ENCODE data around the gene USP17L27. TPM values are rescaled to one million over a fixed set of nuclear protein-coding genes. Genes with fewer than 3 reads are reported as not detected.
"Not testable (repeated sequence)": the region's sequence is repeated elsewhere in the genome, so short reads cannot be mapped to it uniquely, and the experiment has no call there.

The USP17L27 gene, protein sequence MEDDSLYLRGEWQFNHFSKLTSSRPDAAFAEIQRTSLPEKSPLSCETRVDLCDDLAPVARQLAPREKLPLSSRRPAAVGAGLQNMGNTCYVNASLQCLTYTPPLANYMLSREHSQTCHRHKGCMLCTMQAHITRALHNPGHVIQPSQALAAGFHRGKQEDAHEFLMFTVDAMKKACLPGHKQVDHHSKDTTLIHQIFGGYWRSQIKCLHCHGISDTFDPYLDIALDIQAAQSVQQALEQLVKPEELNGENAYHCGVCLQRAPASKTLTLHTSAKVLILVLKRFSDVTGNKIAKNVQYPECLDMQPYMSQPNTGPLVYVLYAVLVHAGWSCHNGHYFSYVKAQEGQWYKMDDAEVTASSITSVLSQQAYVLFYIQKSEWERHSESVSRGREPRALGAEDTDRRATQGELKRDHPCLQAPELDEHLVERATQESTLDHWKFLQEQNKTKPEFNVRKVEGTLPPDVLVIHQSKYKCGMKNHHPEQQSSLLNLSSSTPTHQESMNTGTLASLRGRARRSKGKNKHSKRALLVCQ
- total RNA-seq (not detected), polyA plus RNA-seq (ENCODE audit: insufficient read depth, low read depth, low replicate concordance) (not detected)
- long read RNA-seq, donor 1: 0 reads
- long read RNA-seq, donor 2: 0 reads
- long read RNA-seq, donor 3: 0 reads
- long read RNA-seq, donor 4: 0 reads
- long read RNA-seq, donor 5: 0 reads
- long read RNA-seq, donor 6: 0 reads
- long read RNA-seq, donor 7: 0 reads
- long read RNA-seq, donor 8: 0 reads
- long read RNA-seq, donor 9: 0 reads
- long read RNA-seq, donor 10: 0 reads

DNA sequence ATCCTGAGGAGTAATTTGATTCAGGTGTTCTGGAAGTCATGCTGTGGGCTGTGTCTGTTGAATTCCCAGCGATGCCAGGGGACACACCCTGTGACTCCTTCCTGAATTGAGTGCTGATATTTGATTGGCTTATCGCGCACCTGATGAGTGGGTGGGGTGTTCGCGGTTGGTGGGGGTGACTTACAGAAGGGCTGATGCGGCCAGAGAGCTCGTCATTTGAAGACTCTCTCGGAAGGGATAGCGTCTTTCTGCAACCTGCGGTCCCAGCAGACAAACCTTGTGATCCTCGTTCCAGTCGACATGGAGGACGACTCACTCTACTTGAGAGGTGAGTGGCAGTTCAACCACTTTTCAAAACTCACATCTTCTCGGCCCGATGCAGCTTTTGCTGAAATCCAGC lies at the start of gene USP17L27:
Gene USP17L27 (plus strand): TSS at position 301 of the 400 bp plus-strand sequence. CDS start 0 bp downstream, at position 301.
- DNase-seq; H3K9me3 ChIP-seq (ENCODE audit: control insufficient read depth in 2 of 3, insufficient read depth in 1 of 3, low read length in 3 of 3); H3K27me3 ChIP-seq (ENCODE audit: control insufficient read depth, insufficient read depth, low read length); H3K4me1 ChIP-seq (ENCODE audit: control insufficient read depth in 2 of 3, insufficient read depth in 2 of 3, low read depth in 1 of 3, low read length in 3 of 3); H3K4me3 ChIP-seq (ENCODE audit: low read length in 3 of 3); H3K27ac ChIP-seq (ENCODE audit: low read depth in 2 of 2, low read length in 2 of 2); FAIRE-seq; intact Hi-C loops (cut with DNase I); H3K36me3 ChIP-seq (ENCODE audit: control insufficient read depth in 2 of 3, insufficient read depth in 3 of 3, low read length in 3 of 3); H3K9ac ChIP-seq (ENCODE audit: low read length in 3 of 3): not testable (repeated sequence)

DNA sequence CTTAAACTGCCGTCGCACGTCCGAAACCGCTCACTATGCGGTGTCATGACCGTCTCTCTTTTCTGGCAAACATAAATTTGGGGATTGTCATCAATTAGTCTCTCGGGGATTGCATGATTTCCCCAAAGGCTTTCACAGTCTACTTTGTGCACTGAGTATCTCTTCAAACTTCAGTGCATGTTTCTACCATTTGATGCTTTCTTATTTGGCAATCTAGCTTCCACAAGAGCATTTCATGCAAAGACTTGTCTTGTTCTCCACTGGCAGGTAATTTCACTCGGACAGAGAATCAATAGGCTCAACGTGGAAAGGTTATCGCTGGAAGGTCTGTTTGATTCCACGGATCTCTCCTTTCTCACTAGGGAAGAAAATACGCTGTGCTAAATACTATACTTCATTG lies 19.8 kb upstream of the USP17L27 start:
- H3K36me3 ChIP-seq (ENCODE audit: control insufficient read depth in 2 of 3, insufficient read depth in 3 of 3, low read length in 3 of 3); intact Hi-C loops (cut with DNase I); DNase-seq; H3K9me3 ChIP-seq (ENCODE audit: control insufficient read depth in 2 of 3, insufficient read depth in 1 of 3, low read length in 3 of 3); H3K27me3 ChIP-seq (ENCODE audit: control insufficient read depth, insufficient read depth, low read length); H3K4me1 ChIP-seq (ENCODE audit: control insufficient read depth in 2 of 3, insufficient read depth in 2 of 3, low read depth in 1 of 3, low read length in 3 of 3); H3K27ac ChIP-seq (ENCODE audit: low read depth in 2 of 2, low read length in 2 of 2); H3K9ac ChIP-seq (ENCODE audit: low read length in 3 of 3); FAIRE-seq; H3K4me3 ChIP-seq (ENCODE audit: low read length in 3 of 3): not testable (repeated sequence)

DNA sequence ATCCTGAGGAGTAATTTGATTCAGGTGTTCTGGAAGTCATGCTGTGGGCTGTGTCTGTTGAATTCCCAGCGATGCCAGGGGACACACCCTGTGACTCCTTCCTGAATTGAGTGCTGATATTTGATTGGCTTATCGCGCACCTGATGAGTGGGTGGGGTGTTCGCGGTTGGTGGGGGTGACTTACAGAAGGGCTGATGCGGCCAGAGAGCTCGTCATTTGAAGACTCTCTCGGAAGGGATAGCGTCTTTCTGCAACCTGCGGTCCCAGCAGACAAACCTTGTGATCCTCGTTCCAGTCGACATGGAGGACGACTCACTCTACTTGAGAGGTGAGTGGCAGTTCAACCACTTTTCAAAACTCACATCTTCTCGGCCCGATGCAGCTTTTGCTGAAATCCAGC lies 19.1 kb upstream of the USP17L27 start, which contains the start of gene USP17L24:
Gene USP17L24 (plus strand): TSS at position 301 of the 400 bp plus-strand sequence. CDS start 0 bp downstream, at position 301.
- intact Hi-C loops (cut with DNase I); DNase-seq; H3K9me3 ChIP-seq (ENCODE audit: control insufficient read depth in 2 of 3, insufficient read depth in 1 of 3, low read length in 3 of 3); H3K36me3 ChIP-seq (ENCODE audit: control insufficient read depth in 2 of 3, insufficient read depth in 3 of 3, low read length in 3 of 3); H3K4me1 ChIP-seq (ENCODE audit: control insufficient read depth in 2 of 3, insufficient read depth in 2 of 3, low read depth in 1 of 3, low read length in 3 of 3); H3K27ac ChIP-seq (ENCODE audit: low read depth in 2 of 2, low read length in 2 of 2); H3K27me3 ChIP-seq (ENCODE audit: control insufficient read depth, insufficient read depth, low read length); FAIRE-seq; H3K9ac ChIP-seq (ENCODE audit: low read length in 3 of 3); H3K4me3 ChIP-seq (ENCODE audit: low read length in 3 of 3): not testable (repeated sequence)

DNA sequence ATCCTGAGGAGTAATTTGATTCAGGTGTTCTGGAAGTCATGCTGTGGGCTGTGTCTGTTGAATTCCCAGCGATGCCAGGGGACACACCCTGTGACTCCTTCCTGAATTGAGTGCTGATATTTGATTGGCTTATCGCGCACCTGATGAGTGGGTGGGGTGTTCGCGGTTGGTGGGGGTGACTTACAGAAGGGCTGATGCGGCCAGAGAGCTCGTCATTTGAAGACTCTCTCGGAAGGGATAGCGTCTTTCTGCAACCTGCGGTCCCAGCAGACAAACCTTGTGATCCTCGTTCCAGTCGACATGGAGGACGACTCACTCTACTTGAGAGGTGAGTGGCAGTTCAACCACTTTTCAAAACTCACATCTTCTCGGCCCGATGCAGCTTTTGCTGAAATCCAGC lies 14.3 kb upstream of the USP17L27 start, which contains the start of gene USP17L25:
Gene USP17L25 (plus strand): TSS at position 301 of the 400 bp plus-strand sequence. CDS start 0 bp downstream, at position 301.
- intact Hi-C loops (cut with DNase I); H3K9me3 ChIP-seq (ENCODE audit: control insufficient read depth in 2 of 3, insufficient read depth in 1 of 3, low read length in 3 of 3); FAIRE-seq; H3K4me1 ChIP-seq (ENCODE audit: control insufficient read depth in 2 of 3, insufficient read depth in 2 of 3, low read depth in 1 of 3, low read length in 3 of 3); DNase-seq; H3K27ac ChIP-seq (ENCODE audit: low read depth in 2 of 2, low read length in 2 of 2); H3K4me3 ChIP-seq (ENCODE audit: low read length in 3 of 3); H3K27me3 ChIP-seq (ENCODE audit: control insufficient read depth, insufficient read depth, low read length); H3K9ac ChIP-seq (ENCODE audit: low read length in 3 of 3); H3K36me3 ChIP-seq (ENCODE audit: control insufficient read depth in 2 of 3, insufficient read depth in 3 of 3, low read length in 3 of 3): not testable (repeated sequence)

DNA sequence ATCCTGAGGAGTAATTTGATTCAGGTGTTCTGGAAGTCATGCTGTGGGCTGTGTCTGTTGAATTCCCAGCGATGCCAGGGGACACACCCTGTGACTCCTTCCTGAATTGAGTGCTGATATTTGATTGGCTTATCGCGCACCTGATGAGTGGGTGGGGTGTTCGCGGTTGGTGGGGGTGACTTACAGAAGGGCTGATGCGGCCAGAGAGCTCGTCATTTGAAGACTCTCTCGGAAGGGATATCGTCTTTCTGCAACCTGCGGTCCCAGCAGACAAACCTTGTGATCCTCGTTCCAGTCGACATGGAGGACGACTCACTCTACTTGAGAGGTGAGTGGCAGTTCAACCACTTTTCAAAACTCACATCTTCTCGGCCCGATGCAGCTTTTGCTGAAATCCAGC lies 9.6 kb upstream of the USP17L27 start, which contains the start of gene USP17L26:
Gene USP17L26 (plus strand): TSS at position 301 of the 400 bp plus-strand sequence. CDS start 0 bp downstream, at position 301.
- H3K36me3 ChIP-seq (ENCODE audit: control insufficient read depth in 2 of 3, insufficient read depth in 3 of 3, low read length in 3 of 3); H3K9me3 ChIP-seq (ENCODE audit: control insufficient read depth in 2 of 3, insufficient read depth in 1 of 3, low read length in 3 of 3); H3K4me3 ChIP-seq (ENCODE audit: low read length in 3 of 3); H3K27ac ChIP-seq (ENCODE audit: low read depth in 2 of 2, low read length in 2 of 2); H3K4me1 ChIP-seq (ENCODE audit: control insufficient read depth in 2 of 3, insufficient read depth in 2 of 3, low read depth in 1 of 3, low read length in 3 of 3); FAIRE-seq; DNase-seq; intact Hi-C loops (cut with DNase I); H3K27me3 ChIP-seq (ENCODE audit: control insufficient read depth, insufficient read depth, low read length); H3K9ac ChIP-seq (ENCODE audit: low read length in 3 of 3): not testable (repeated sequence)

DNA sequence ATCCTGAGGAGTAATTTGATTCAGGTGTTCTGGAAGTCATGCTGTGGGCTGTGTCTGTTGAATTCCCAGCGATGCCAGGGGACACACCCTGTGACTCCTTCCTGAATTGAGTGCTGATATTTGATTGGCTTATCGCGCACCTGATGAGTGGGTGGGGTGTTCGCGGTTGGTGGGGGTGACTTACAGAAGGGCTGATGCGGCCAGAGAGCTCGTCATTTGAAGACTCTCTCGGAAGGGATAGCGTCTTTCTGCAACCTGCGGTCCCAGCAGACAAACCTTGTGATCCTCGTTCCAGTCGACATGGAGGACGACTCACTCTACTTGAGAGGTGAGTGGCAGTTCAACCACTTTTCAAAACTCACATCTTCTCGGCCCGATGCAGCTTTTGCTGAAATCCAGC lies 4.8 kb upstream of the USP17L27 start, which contains the start of gene USP17L5:
Gene USP17L5 (plus strand): TSS at position 301 of the 400 bp plus-strand sequence. CDS start 0 bp downstream, at position 301.
- H3K4me3 ChIP-seq (ENCODE audit: low read length in 3 of 3); intact Hi-C loops (cut with DNase I); H3K9me3 ChIP-seq (ENCODE audit: control insufficient read depth in 2 of 3, insufficient read depth in 1 of 3, low read length in 3 of 3); H3K9ac ChIP-seq (ENCODE audit: low read length in 3 of 3); H3K27ac ChIP-seq (ENCODE audit: low read depth in 2 of 2, low read length in 2 of 2); DNase-seq; H3K27me3 ChIP-seq (ENCODE audit: control insufficient read depth, insufficient read depth, low read length); H3K36me3 ChIP-seq (ENCODE audit: control insufficient read depth in 2 of 3, insufficient read depth in 3 of 3, low read length in 3 of 3); H3K4me1 ChIP-seq (ENCODE audit: control insufficient read depth in 2 of 3, insufficient read depth in 2 of 3, low read depth in 1 of 3, low read length in 3 of 3); FAIRE-seq: not testable (repeated sequence)

DNA sequence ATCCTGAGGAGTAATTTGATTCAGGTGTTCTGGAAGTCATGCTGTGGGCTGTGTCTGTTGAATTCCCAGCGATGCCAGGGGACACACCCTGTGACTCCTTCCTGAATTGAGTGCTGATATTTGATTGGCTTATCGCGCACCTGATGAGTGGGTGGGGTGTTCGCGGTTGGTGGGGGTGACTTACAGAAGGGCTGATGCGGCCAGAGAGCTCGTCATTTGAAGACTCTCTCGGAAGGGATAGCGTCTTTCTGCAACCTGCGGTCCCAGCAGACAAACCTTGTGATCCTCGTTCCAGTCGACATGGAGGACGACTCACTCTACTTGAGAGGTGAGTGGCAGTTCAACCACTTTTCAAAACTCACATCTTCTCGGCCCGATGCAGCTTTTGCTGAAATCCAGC lies 4.6 kb downstream of the USP17L27 start, which contains the start of gene USP17L28:
Gene USP17L28 (plus strand): TSS at position 301 of the 400 bp plus-strand sequence. CDS start 0 bp downstream, at position 301.
- H3K4me3 ChIP-seq (ENCODE audit: low read length in 3 of 3); H3K4me1 ChIP-seq (ENCODE audit: control insufficient read depth in 2 of 3, insufficient read depth in 2 of 3, low read depth in 1 of 3, low read length in 3 of 3); H3K9ac ChIP-seq (ENCODE audit: low read length in 3 of 3); H3K27me3 ChIP-seq (ENCODE audit: control insufficient read depth, insufficient read depth, low read length); FAIRE-seq; H3K9me3 ChIP-seq (ENCODE audit: control insufficient read depth in 2 of 3, insufficient read depth in 1 of 3, low read length in 3 of 3); DNase-seq; H3K36me3 ChIP-seq (ENCODE audit: control insufficient read depth in 2 of 3, insufficient read depth in 3 of 3, low read length in 3 of 3); intact Hi-C loops (cut with DNase I); H3K27ac ChIP-seq (ENCODE audit: low read depth in 2 of 2, low read length in 2 of 2): not testable (repeated sequence)
